ENCODE data around the gene YARS1. TPM values are rescaled to one million over a fixed set of nuclear protein-coding genes. Genes with fewer than 3 reads are reported as not detected.

Gene YARS1
- polyA plus RNA-seq, 1 donor (not counting 4 experiments of a cell fraction or from before 2014, with no cell fraction given), result 68.4 TPM

DNA sequence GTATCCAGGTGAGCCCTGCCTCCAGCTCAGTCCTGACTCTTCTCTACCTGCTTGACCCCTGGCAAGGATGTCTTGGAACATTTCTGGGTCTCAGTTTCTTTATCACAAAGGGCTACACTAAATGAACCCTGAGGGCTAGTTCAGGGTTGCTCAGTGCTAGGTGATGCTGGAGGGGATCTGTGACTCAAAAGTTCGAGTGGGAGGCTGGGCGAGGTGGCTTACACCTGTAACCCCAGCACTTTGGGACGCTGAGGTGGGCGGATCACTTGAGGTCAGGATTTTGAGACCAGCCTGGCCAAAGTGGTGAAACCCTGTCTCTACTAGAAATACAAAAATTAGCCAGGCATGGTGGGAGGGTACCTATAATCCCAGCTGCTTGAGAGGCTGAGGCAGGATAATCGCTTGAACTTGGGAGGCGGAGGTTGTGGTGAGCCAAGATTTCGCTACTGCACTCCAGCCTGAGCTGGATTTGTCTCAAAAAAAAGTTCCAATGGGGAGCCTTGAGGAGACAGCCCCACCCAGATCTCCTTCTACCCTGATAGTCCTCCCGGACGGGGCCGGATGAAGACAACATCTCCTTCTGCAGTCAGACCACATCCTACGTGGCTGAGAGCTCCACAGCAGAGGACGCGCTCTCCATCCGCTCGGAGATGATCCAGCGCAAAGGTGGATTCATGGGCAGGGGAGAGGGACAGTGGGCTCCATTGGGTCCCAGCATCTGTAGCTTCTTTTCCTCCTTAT lies 48.9 kb downstream of the YARS1 start:
- dilution Hi-C loops (cut with MboI; ENCODE audit: extremely low pct_ligation_motif_present, low sequenced_read_pairs), result no loop called here
- Histone ChIP-seq H3K4me2 (ENCODE audit: control insufficient read depth, extremely low read depth, insufficient read depth, low read depth, low read length) (no peak overlapping the region), H3K36me3 (ENCODE audit: control insufficient read depth in 2 of 2, extremely low read depth in 1 of 2, insufficient read depth in 2 of 2, low read length in 2 of 2) (peaks cover 18 to 26% of the 10 kb centered on the region in 2 experiments)

DNA sequence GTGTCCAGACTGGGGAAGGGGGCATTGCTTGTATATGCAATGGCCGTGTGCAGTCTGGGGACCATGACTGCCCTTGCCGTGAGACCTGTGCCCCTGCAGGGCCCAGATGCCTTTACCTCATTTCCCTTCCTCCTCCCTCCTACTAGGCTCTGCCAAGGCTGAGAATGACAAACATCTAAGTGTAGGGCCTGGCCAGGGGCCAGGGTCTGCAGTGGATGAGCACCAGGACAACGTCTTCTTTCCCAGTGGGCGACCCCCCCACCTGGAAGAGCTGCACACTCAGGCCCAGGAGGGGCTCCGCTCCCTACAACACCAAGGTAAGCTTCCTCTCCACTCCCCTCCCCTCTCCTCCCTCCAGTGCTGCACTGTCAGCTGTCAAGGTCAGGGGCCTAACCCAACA lies 49.5 kb downstream of the YARS1 start:
- FAIRE-seq (no peak), DNase-seq (ENCODE audit: low read depth, low spot score) (no peak)
- no peaks in the 10 kb centered on the region for H3K9me1 ChIP-seq (ENCODE audit: control insufficient read depth, extremely low read depth, insufficient read depth, low read length)
- H3K27me3 ChIP-seq (ENCODE audit: control insufficient read depth, extremely low read depth, insufficient read depth, low read length), result no peaks in the 10 kb centered on the region
- H3K9ac ChIP-seq (ENCODE audit: control insufficient read depth, extremely low read depth, insufficient read depth, low read length), result no peak overlapping the region
- no peak overlapping the region for H2AFZ ChIP-seq (ENCODE audit: control insufficient read depth, low read length)
- H3K9me3 ChIP-seq (ENCODE audit: control insufficient read depth, low read depth, low read length), result no peaks in the 10 kb centered on the region
- H4K20me1 ChIP-seq (ENCODE audit: control insufficient read depth, extremely low read depth, insufficient read depth, low read length), result peaks cover 6% of the 10 kb centered on the region
- dilution Hi-C loops (cut with MboI; ENCODE audit: extremely low pct_ligation_motif_present, low sequenced_read_pairs), result no loop called here
- no peak for TF ChIP-seq EZH2 (IDR thresholded peaks at IDR 0.05; ENCODE audit: low read length)
- TF ChIP-seq, protein P1, sequence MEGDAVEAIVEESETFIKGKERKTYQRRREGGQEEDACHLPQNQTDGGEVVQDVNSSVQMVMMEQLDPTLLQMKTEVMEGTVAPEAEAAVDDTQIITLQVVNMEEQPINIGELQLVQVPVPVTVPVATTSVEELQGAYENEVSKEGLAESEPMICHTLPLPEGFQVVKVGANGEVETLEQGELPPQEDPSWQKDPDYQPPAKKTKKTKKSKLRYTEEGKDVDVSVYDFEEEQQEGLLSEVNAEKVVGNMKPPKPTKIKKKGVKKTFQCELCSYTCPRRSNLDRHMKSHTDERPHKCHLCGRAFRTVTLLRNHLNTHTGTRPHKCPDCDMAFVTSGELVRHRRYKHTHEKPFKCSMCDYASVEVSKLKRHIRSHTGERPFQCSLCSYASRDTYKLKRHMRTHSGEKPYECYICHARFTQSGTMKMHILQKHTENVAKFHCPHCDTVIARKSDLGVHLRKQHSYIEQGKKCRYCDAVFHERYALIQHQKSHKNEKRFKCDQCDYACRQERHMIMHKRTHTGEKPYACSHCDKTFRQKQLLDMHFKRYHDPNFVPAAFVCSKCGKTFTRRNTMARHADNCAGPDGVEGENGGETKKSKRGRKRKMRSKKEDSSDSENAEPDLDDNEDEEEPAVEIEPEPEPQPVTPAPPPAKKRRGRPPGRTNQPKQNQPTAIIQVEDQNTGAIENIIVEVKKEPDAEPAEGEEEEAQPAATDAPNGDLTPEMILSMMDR (optimal IDR thresholded peaks at IDR 0.05 in 1 of 3, IDR thresholded peaks at IDR 0.05 in 1 of 3, conservative IDR thresholded peaks at IDR 0.05 in 1 of 3; ENCODE audit: extremely low read depth in 1 of 3, insufficient read depth in 2 of 3, low read length in 3 of 3), result no peak
- no peak overlapping the region for H3K27ac ChIP-seq (ENCODE audit: control insufficient read depth, insufficient read depth, low read length)
- H3K79me2 ChIP-seq (ENCODE audit: control insufficient read depth, insufficient read depth, low read length), result peaks cover 43% of the 10 kb centered on the region
- no peak overlapping the region for H3K4me2 ChIP-seq (ENCODE audit: control insufficient read depth, extremely low read depth, insufficient read depth, low read depth, low read length)
- H3K4me3 ChIP-seq (ENCODE audit: control insufficient read depth in 2 of 3, extremely low read depth in 1 of 3, insufficient read depth in 2 of 3, low read depth in 1 of 3, low read length in 3 of 3), result no peak overlapping the region
- H3K36me3 ChIP-seq (ENCODE audit: control insufficient read depth in 2 of 2, extremely low read depth in 1 of 2, insufficient read depth in 2 of 2, low read length in 2 of 2), result peaks cover 12 to 22% of the 10 kb centered on the region in 2 experiments
- H3K4me1 ChIP-seq (ENCODE audit: control insufficient read depth, extremely low read depth, insufficient read depth, low read length), result peaks cover 58% of the 10 kb centered on the region

More for the DNA sequence above, 48.9 kb downstream of the YARS1 start:
- H3K9me1 ChIP-seq (ENCODE audit: control insufficient read depth, extremely low read depth, insufficient read depth, low read length), result no peaks in the 10 kb centered on the region
- H3K4me3 ChIP-seq (ENCODE audit: control insufficient read depth in 2 of 3, extremely low read depth in 1 of 3, insufficient read depth in 2 of 3, low read depth in 1 of 3, low read length in 3 of 3), result no peak overlapping the region
- DNase-seq (ENCODE audit: low read depth, low spot score), result no peak
- no peak overlapping the region for H3K27ac ChIP-seq (ENCODE audit: control insufficient read depth, insufficient read depth, low read length)
- H3K9ac ChIP-seq (ENCODE audit: control insufficient read depth, extremely low read depth, insufficient read depth, low read length), result no peak overlapping the region
- peaks cover 39% of the 10 kb centered on the region for H3K79me2 ChIP-seq (ENCODE audit: control insufficient read depth, insufficient read depth, low read length)
- peaks cover 8% of the 10 kb centered on the region for H4K20me1 ChIP-seq (ENCODE audit: control insufficient read depth, extremely low read depth, insufficient read depth, low read length)
- TF ChIP-seq, protein P1 (optimal IDR thresholded peaks at IDR 0.05 in 1 of 3, IDR thresholded peaks at IDR 0.05 in 1 of 3, conservative IDR thresholded peaks at IDR 0.05 in 1 of 3; ENCODE audit: extremely low read depth in 1 of 3, insufficient read depth in 2 of 3, low read length in 3 of 3), result no peak
- FAIRE-seq, result peak; percentile 34
- no peak overlapping the region for H2AFZ ChIP-seq (ENCODE audit: control insufficient read depth, low read length)
- H3K4me1 ChIP-seq (ENCODE audit: control insufficient read depth, extremely low read depth, insufficient read depth, low read length), result peaks cover 56% of the 10 kb centered on the region
- no peaks in the 10 kb centered on the region for H3K27me3 ChIP-seq (ENCODE audit: control insufficient read depth, extremely low read depth, insufficient read depth, low read length)
- H3K9me3 ChIP-seq (ENCODE audit: control insufficient read depth, low read depth, low read length), result no peaks in the 10 kb centered on the region
